KBM-7 (cell line): ENCODE data around the gene KCND1.
"Not testable (repeated sequence)": the region's sequence is repeated elsewhere in the genome, so short reads cannot be mapped to it uniquely, and the experiment has no call there.

Experiments used
- DNase-seq: peaks from one replicate; pipeline ENCODE4 v3.0.0-alpha.2; 2015
- in situ Hi-C: fragments of 300-500 bp; cut with MboI; formaldehyde crosslinking; loops from 2 replicates; pipeline ENCODE4 v1.14.3; 2020; ENCODE audit warnings: low sequenced_read_pairs, low pct_unique_long_range_greater_than_20kb, mixed read lengths

The KCND1 gene

DNA sequence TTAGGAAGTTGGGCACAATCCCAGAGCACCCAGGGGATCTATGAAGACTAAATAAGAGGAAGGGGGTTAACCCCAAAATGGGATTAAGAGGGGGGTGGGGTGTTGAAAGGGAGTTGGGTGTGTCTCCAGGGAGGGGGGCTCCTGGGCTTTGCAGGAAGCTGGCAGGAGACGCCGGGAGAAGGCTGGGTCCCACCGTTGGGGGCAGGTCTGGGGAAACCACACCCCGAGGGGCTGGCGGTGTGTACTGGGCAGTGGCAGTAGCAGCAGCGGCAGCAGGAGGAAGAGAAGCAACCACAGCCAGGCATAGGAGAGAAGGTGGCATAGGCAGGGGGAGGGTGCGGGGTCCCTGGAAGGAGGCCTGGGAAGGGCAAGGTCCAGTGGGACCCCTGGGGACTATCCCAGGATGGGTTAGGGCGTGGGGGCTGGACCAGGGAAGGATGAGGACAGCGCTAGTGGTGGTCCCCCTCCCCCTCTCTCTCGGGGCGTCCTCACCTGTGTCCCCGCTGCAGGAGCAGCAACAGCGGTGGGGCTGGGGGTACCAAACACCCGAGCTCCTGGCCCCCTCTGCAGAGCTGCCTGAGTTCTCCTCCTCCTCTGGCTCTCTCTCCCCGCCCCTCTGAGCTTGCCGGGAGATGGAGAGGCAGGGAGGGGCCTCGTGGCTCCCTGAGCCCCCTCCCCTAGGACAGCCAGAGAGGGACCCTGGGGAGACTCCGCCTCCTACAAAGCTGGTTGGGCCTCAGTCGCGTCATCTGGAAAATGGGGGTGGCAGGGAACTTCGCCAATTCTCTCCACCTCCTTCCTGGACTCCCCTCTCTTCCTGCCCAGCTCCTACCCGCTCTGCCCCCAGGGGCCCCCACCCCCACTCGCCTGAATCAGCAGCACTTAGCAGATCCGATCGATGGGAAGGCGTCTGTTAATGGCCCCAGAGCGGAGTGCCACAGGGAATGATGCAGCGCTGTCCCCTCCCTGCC lies at the start of gene KCND1:
Gene KCND1, minus strand, starts transcription at position 596 of the 971 bp plus-strand sequence. CDS start 1,573 bp downstream, outside the sequence.
- no peak for DNase-seq
- in situ Hi-C loops = no loop called here

DNA sequence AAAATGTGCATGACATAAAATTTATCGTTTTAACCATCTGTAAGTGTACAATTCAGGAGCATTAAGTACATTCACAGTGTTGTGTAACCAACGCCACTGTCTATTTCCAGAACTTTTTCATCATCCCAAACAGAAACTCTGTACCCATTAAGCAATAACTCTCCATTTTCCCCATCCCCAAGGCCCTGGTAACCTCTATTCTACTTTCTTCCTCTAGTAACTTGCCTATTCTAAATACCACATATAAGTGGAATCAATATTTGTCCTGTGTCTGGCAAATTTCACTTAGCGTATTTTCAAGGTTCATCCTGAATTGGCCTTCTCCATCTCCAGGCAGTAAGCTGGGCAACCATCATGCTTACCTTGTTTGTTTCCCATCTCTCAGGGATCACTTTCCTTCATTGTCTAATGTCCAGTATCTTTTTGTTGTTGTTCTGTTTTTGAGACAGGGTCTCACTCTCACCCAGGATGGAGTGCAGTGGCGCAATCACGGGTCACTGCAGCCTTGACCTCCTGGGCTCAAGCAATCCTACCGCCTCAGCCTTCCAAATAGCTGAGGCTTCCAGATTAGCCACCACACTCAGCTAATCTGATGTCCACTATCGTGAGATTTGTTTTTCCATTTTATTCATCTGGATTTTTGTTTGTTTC lies 48.1 kb upstream of the KCND1 start:
- no peak for DNase-seq
- in situ Hi-C loops = no loop called here

GRCh38 chrX:49019050-49019449 lies 47.4 kb upstream of the KCND1 start:
- in situ Hi-C loops = no loop called here
- DNase-seq = no peak

DNA sequence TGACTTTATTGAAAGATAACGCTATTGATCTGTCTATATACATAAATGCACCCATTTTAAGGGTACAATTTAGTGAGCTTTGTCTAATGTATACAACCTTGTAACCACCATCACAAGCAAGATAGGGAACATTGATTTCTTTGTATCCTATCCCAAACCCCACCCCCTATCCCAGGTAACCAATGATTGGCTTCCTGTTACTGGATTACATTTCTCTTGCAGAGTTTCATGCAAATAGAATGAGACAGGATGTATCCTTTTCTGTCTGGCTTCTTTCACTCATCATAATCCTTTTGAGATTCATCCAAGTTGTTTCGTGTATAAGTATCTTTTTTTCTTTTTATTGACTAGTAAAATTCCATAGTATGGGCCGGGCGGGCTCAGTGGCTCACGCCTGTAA lies 32.1 kb upstream of the KCND1 start:
- in situ Hi-C loops = no loop called here
- no peak for DNase-seq

DNA sequence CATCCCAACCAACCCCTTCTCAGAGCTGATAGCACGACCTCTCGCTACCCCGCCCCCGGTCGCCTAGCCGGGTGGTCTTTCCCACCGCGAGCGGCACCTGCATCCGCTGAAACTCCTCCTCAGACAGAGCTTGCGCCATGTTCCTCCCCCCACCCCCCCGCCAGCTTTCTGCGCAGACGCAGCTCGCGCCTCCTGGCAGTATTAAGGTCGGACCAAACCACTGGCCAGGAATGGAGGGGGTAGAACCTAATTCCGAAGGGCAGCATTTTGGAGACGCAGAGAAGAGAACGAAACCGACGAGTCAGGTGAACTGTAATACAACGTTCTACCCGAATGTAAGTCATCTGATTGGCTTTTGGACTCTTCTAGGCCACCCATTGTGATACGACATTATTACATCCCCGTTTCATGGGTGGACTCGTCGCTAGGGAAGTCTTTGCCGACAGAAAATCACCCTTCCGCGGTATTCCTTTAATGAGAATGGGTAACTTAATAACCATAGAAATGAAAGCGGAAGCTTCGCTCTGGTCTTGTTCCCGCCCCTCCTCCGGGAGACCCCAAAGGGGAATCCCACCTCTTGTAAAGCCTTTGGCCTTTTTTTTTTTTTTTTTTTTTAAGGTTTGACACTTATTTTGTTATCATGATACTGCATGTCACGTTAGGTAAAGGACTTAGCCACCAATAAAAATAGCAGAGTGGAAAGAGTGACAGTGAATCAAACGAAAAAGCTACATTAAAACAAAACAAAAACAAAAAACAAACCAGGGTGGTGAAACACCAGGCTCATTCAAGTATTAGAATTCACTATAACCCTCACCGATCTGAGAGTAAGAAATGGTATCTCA lies 30.7 kb upstream of the KCND1 start, which contains the start of gene GRIPAP1:
Gene GRIPAP1, minus strand, starts transcription at position 174 of the 845 bp plus-strand sequence. Its CDS starts 35 bp downstream, at position 139.
- peak; percentile 96 for DNase-seq
- in situ Hi-C loops = no loop called here

DNA sequence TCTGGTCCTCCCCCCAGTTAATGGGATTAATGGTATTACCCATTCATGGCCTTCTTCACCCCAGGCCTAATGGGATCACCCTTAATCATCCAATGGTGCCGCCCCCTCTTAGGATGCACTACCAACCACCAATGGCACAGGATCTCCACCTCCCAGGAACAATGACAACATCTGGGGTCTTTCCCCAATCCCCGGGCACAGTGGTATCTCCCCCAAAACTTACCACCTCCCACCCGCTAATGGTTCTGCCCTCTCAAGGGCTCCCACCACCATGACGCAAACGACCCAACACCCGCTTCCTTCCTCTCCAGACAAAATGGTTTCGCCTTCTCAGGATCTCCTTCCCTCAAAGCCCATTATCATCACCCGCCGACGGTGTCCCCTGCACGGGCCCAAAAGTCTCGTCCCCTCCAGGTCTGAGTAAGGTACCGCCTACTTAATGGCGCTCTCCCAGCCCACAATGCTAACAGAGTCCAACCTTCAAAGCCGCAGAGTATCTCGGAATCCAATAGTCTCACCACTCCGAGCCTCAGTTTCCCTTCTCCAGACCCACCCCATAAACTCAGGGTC lies 30.0 kb upstream of the KCND1 start:
- DNase-seq = peak; percentile 75
- in situ Hi-C loops = no loop called here

- DNase-seq = no peak
- in situ Hi-C loops = no loop called here
Measured at GRCh38 chrX:49000636-49001035, 29.0 kb upstream of the KCND1 start.

GRCh38 chrX:48999030-48999429 lies 27.4 kb upstream of the KCND1 start:
- in situ Hi-C loops = no loop called here
- no peak for DNase-seq

GRCh38 chrX:48998391-48998790 lies 26.7 kb upstream of the KCND1 start:
- in situ Hi-C loops = no loop called here
- peak; percentile 38 for DNase-seq

DNA sequence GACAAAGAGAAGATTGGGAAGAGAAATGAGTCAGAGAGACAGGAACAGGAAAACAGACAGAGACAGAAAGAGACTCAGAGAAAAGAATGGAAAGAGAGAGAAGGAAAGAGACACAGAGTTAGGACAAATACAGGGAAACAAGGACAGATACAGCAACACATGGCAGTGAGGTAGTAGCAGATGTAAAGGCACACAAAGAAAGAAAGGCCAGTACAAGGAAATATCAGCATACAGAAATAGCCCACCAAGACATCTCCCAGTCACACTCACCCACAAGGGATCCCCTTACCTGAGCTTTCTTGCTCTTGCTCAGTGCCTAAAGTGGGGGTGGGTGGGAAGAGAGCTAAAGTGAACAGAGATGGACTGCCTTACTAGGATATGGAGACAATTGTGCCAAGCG lies 26.2 kb upstream of the KCND1 start:
- in situ Hi-C loops = no loop called here
- DNase-seq = no peak

GRCh38 chrX:48997455-48997854 lies 25.8 kb upstream of the KCND1 start:
- in situ Hi-C loops = no loop called here
- no peak for DNase-seq

DNA sequence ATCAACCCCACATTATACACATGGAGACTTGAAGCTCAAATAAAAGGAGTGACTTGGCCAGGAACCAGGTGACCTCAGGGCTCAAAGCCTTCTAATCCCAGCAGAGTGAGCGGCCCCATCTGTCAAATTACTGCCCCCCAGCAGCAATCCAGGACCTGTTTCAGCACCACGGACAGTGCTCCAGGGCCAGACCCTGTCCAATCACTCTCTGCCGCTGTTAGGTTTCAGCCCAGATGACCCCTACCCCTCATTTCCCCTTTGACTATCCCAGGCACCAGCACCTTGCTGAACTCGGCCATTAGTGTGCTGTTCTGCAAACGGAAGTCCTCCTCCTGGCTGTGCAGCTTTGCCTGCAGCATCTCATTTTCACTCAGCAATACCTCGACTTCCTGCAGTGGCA lies 25.3 kb upstream of the KCND1 start:
- peak; percentile 15 for DNase-seq

GRCh38 chrX:48992341-48992740 lies 20.7 kb upstream of the KCND1 start:
- DNase-seq = no peak
- in situ Hi-C loops = no loop called here

More for the DNA sequence above, 25.3 kb upstream of the KCND1 start:
- in situ Hi-C loops = no loop called here

GRCh38 chrX:48989483-48989882 lies 17.8 kb upstream of the KCND1 start:
- no peak for DNase-seq
- in situ Hi-C loops = no loop called here

DNA sequence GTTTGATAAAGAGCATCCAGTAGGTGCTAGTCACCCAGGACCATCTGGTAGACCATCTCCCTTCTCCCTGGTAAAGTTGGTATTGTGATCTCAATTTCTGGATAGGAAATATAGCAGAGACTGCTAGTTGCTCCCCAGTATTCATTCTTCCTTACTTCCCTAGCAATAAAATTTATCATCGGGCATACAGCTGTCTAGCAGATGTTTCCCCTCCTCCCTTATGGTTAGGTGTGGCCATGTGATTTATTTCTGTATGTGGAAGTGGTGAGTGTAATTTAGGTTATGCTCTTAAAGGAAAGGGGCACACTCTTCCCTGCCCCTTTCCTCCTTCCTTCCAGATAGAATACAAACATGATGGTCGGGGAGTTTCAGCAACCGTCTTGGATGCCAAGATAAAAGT lies 12.3 kb upstream of the KCND1 start:
- in situ Hi-C loops = no loop called here

DNA sequence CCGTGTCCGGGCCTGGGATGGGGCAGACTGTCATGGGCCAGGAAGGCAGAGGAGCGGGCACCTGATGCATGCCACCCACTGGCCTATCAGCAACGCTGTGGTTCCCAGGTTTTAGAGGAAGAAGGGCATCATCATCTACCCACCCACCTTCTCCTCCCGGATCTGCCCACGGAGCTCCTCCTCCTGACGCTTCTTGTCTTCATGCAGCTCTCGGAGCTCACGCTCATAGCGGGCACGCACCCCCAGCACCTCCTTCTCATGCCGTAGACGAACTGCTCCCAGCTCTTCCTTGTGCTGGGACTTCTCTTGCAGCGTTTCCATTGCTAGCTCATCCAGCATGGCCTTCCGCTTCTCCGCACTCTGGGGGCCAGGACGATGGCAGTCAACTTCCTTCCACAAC lies 11.4 kb upstream of the KCND1 start:
- in situ Hi-C loops = no loop called here
- DNase-seq = no peak

More for the DNA sequence above, 12.3 kb upstream of the KCND1 start:
- no peak for DNase-seq

DNA sequence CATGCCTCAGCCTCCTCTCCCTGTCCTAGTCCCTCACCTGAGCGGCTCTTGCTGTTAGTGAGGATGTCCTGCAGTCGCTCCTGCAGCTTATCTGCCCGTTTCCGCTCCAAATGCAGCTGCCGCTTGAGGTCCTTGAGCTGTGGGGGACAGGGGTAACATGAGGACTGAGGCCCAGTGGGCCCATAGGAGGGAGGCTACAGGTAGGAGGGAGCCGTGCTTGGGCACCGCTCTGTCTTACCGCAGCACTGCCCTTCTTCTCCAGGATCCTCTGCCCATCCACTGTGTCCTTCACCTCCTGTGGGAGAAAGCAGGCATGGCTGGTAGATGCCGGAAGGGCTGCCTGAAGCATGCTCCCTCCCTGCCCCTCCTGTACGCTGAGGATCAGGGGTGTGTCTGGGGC lies 9.5 kb upstream of the KCND1 start:
- DNase-seq = no peak
- in situ Hi-C loops = no loop called here

DNA sequence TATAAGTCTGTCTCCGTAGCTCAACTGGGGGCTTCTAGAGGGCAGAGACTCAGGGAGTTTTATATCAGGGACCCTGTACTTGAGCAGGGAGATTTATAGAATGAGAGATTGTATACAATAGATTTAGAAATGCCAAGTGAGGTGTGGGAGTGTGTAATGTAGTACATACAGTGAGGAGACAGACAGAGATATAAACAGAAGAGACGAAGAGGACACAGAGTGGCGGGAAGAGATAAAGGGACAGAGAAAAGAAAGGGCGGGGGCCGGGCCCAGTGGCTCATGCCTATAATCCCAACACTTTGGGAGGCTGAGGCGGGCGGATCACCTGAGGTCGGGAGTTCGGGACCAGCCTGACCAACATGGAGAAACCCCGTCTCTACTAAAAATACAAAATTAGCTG lies 8.7 kb upstream of the KCND1 start:
- in situ Hi-C loops, DNase-seq: not testable (repeated sequence)

- no peak for DNase-seq
Measured at GRCh38 chrX:48978226-48978625, 6.6 kb upstream of the KCND1 start.

More at GRCh38 chrX:48978226-48978625, 6.6 kb upstream of the KCND1 start:
- in situ Hi-C loops = no loop called here
